ENCODE measurements around the gene TEC. TPM values are rescaled to one million over a fixed set of nuclear protein-coding genes. Genes with fewer than 3 reads are reported as not detected.
A peak's percentile ranks its signal among the peaks of the same experiment; 100 is the strongest.

The TEC gene
- total and polyA plus RNA-seq, 9 of the 15 experiments (the other 6 are each of a cell fraction or from before 2014, with no cell fraction given): 5.3 to 14.7 (median 8.8) TPM

DNA sequence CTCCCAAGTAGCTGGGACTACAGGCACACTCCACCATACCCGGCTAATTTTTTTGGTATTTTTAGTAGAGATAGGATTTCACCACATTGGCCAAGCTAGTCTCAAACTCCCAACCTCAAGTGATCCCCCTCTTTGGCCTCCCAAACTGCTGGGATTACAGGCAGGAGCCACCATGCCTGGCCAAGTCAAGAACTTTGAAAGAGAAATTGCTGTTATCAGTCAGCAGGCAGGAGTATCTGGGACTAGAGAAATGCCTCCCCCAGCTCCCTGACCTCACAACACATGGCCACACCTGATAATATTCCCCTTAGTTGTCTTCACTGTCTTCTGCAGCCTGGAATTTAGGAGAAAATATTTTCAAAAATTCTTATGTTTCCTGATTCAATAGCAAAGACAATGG lies 143.0 kb downstream of the TEC start (continued):
- TF ChIP-seq, protein P1, sequence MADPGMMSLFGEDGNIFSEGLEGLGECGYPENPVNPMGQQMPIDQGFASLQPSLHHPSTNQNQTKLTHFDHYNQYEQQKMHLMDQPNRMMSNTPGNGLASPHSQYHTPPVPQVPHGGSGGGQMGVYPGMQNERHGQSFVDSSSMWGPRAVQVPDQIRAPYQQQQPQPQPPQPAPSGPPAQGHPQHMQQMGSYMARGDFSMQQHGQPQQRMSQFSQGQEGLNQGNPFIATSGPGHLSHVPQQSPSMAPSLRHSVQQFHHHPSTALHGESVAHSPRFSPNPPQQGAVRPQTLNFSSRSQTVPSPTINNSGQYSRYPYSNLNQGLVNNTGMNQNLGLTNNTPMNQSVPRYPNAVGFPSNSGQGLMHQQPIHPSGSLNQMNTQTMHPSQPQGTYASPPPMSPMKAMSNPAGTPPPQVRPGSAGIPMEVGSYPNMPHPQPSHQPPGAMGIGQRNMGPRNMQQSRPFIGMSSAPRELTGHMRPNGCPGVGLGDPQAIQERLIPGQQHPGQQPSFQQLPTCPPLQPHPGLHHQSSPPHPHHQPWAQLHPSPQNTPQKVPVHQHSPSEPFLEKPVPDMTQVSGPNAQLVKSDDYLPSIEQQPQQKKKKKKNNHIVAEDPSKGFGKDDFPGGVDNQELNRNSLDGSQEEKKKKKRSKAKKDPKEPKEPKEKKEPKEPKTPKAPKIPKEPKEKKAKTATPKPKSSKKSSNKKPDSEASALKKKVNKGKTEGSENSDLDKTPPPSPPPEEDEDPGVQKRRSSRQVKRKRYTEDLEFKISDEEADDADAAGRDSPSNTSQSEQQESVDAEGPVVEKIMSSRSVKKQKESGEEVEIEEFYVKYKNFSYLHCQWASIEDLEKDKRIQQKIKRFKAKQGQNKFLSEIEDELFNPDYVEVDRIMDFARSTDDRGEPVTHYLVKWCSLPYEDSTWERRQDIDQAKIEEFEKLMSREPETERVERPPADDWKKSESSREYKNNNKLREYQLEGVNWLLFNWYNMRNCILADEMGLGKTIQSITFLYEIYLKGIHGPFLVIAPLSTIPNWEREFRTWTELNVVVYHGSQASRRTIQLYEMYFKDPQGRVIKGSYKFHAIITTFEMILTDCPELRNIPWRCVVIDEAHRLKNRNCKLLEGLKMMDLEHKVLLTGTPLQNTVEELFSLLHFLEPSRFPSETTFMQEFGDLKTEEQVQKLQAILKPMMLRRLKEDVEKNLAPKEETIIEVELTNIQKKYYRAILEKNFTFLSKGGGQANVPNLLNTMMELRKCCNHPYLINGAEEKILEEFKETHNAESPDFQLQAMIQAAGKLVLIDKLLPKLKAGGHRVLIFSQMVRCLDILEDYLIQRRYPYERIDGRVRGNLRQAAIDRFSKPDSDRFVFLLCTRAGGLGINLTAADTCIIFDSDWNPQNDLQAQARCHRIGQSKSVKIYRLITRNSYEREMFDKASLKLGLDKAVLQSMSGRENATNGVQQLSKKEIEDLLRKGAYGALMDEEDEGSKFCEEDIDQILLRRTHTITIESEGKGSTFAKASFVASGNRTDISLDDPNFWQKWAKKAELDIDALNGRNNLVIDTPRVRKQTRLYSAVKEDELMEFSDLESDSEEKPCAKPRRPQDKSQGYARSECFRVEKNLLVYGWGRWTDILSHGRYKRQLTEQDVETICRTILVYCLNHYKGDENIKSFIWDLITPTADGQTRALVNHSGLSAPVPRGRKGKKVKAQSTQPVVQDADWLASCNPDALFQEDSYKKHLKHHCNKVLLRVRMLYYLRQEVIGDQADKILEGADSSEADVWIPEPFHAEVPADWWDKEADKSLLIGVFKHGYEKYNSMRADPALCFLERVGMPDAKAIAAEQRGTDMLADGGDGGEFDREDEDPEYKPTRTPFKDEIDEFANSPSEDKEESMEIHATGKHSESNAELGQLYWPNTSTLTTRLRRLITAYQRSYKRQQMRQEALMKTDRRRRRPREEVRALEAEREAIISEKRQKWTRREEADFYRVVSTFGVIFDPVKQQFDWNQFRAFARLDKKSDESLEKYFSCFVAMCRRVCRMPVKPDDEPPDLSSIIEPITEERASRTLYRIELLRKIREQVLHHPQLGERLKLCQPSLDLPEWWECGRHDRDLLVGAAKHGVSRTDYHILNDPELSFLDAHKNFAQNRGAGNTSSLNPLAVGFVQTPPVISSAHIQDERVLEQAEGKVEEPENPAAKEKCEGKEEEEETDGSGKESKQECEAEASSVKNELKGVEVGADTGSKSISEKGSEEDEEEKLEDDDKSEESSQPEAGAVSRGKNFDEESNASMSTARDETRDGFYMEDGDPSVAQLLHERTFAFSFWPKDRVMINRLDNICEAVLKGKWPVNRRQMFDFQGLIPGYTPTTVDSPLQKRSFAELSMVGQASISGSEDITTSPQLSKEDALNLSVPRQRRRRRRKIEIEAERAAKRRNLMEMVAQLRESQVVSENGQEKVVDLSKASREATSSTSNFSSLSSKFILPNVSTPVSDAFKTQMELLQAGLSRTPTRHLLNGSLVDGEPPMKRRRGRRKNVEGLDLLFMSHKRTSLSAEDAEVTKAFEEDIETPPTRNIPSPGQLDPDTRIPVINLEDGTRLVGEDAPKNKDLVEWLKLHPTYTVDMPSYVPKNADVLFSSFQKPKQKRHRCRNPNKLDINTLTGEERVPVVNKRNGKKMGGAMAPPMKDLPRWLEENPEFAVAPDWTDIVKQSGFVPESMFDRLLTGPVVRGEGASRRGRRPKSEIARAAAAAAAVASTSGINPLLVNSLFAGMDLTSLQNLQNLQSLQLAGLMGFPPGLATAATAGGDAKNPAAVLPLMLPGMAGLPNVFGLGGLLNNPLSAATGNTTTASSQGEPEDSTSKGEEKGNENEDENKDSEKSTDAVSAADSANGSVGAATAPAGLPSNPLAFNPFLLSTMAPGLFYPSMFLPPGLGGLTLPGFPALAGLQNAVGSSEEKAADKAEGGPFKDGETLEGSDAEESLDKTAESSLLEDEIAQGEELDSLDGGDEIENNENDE (IDR thresholded peaks at IDR 0.05; ENCODE audit: low read depth, low read length): no peak
- TF ChIP-seq ILK (tag; IDR thresholded peaks at IDR 0.05; ENCODE audit: borderline replicate concordance, low read depth): no peak
- TF ChIP-seq, protein P2, sequence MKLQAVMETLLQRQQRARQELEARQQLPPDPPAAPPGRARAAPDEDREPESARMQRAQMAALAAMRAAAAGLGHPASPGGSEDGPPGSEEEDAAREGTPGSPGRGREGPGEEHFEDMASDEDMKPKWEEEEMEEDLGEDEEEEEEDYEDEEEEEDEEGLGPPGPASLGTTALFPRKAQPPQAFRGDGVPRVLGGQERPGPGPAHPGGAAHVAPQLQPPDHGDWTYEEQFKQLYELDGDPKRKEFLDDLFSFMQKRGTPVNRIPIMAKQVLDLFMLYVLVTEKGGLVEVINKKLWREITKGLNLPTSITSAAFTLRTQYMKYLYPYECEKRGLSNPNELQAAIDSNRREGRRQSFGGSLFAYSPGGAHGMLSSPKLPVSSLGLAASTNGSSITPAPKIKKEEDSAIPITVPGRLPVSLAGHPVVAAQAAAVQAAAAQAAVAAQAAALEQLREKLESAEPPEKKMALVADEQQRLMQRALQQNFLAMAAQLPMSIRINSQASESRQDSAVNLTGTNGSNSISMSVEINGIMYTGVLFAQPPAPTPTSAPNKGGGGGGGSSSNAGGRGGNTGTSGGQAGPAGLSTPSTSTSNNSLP (IDR thresholded peaks at IDR 0.05; ENCODE audit: borderline replicate concordance, low read depth, low read length): no peak
- peak; percentile 36; the same call in 1 of the 2 replicates for TF ChIP-seq LEF1 (IDR thresholded peaks at IDR 0.05)
- no peak for TF ChIP-seq ZNF263 (CRISPR knock-in tag; IDR thresholded peaks at IDR 0.05; ENCODE audit: borderline replicate concordance)
- TF ChIP-seq, protein P3, sequence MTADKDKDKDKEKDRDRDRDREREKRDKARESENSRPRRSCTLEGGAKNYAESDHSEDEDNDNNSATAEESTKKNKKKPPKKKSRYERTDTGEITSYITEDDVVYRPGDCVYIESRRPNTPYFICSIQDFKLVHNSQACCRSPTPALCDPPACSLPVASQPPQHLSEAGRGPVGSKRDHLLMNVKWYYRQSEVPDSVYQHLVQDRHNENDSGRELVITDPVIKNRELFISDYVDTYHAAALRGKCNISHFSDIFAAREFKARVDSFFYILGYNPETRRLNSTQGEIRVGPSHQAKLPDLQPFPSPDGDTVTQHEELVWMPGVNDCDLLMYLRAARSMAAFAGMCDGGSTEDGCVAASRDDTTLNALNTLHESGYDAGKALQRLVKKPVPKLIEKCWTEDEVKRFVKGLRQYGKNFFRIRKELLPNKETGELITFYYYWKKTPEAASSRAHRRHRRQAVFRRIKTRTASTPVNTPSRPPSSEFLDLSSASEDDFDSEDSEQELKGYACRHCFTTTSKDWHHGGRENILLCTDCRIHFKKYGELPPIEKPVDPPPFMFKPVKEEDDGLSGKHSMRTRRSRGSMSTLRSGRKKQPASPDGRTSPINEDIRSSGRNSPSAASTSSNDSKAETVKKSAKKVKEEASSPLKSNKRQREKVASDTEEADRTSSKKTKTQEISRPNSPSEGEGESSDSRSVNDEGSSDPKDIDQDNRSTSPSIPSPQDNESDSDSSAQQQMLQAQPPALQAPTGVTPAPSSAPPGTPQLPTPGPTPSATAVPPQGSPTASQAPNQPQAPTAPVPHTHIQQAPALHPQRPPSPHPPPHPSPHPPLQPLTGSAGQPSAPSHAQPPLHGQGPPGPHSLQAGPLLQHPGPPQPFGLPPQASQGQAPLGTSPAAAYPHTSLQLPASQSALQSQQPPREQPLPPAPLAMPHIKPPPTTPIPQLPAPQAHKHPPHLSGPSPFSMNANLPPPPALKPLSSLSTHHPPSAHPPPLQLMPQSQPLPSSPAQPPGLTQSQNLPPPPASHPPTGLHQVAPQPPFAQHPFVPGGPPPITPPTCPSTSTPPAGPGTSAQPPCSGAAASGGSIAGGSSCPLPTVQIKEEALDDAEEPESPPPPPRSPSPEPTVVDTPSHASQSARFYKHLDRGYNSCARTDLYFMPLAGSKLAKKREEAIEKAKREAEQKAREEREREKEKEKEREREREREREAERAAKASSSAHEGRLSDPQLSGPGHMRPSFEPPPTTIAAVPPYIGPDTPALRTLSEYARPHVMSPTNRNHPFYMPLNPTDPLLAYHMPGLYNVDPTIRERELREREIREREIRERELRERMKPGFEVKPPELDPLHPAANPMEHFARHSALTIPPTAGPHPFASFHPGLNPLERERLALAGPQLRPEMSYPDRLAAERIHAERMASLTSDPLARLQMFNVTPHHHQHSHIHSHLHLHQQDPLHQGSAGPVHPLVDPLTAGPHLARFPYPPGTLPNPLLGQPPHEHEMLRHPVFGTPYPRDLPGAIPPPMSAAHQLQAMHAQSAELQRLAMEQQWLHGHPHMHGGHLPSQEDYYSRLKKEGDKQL (CRISPR knock-in tag; IDR thresholded peaks at IDR 0.05; ENCODE audit: borderline replicate concordance): no peak
- no peak for TF ChIP-seq HDAC8 (tag; IDR thresholded peaks at IDR 0.05)
- peak; percentile 50 to 87; a peak in 3 of 4 replicates for TF ChIP-seq RCOR1 (IDR thresholded peaks at IDR 0.05; ENCODE audit: borderline replicate concordance in 1 of 2, low read depth in 2 of 2, low read length in 2 of 2)

Data from K562 (cell line).